HepG2 (cell line): ENCODE results near the gene NPBWR2.

ENCODE experiments used
- CREB3 ChIP-seq: sonication (generic); formaldehyde crosslinking; IDR thresholded peaks from 2 replicates; pipeline ENCODE4 v1.5.0; 2020; ENCODE audit warnings: missing genetic modification reagents
- CREM ChIP-seq, 2 experiments: sonication (generic) in 1 of 2; formaldehyde crosslinking in 1 of 2; IDR thresholded peaks; 2 replicates each; pipeline versions ENCODE4 v1.4.0 to v1.6.1; 2016 to 2020; ENCODE audit warnings: antibody characterized with exemption in 1 of 2, mild to moderate bottlenecking in 1 of 2, missing genetic modification reagents in 1 of 2
- DPF2 ChIP-seq: sonication (generic); formaldehyde crosslinking; IDR thresholded peaks from 2 replicates; pipeline ENCODE4 v1.4.0; 2020; ENCODE audit warnings: mild to moderate bottlenecking, low read depth, missing genetic modification reagents, borderline replicate concordance
- KDM1A ChIP-seq: IDR thresholded peaks from 2 replicates; pipeline ENCODE4 v1.6.1; 2016; ENCODE audit warnings: missing compliant biosample characterization
- NFRKB ChIP-seq: fragments of 450-650 bp; IDR thresholded peaks from 2 replicates; pipeline ENCODE4 v1.6.1; 2017
- PRDM10 ChIP-seq: sonication (generic); formaldehyde crosslinking; IDR thresholded peaks from 2 replicates; pipeline ENCODE4 v1.4.0; 2020; ENCODE audit warnings: low read depth, missing genetic modification reagents
- TAF1 ChIP-seq: sonication (generic); formaldehyde crosslinking; IDR thresholded peaks from 2 replicates; pipeline ENCODE4 v1.4.0; 2020; ENCODE audit warnings: missing genetic modification reagents
- ZBTB1 ChIP-seq: sonication (generic); formaldehyde crosslinking; IDR thresholded peaks from 2 replicates; pipeline ENCODE4 v1.4.0; 2020; ENCODE audit warnings: missing genetic modification reagents, borderline replicate concordance
- ZNF34 ChIP-seq: sonication (generic); formaldehyde crosslinking; IDR thresholded peaks from 2 replicates; pipeline ENCODE4 v1.4.0; 2020; ENCODE audit warnings: mild to moderate bottlenecking, missing genetic modification reagents, borderline replicate concordance
- ZNF747 ChIP-seq: sonication (generic); formaldehyde crosslinking; IDR thresholded peaks from 2 replicates; pipeline ENCODE4 v1.8.1; 2023; ENCODE audit warnings: missing genetic modification reagents, mild to moderate bottlenecking, borderline replicate concordance
- ZNF777 ChIP-seq: sonication (generic); formaldehyde crosslinking; IDR thresholded peaks from 2 replicates; pipeline ENCODE4 v1.4.0; 2020; ENCODE audit warnings: missing genetic modification reagents
- TF ChIP-seq, protein P1 (sequence below), 2 experiments: fragments of 450-650 bp in 1 of 2; sonication (generic) in 1 of 2; formaldehyde crosslinking; IDR thresholded peaks; 2 replicates each; pipeline versions ENCODE4 v1.5.0 to v1.8.0; 2020 to 2022; ENCODE audit warnings: mild to moderate bottlenecking in 1 of 2, missing genetic modification reagents in 1 of 2
- TF ChIP-seq, protein P2 (sequence below), 2 experiments: IDR thresholded peaks; 2 replicates each; pipeline ENCODE4 v1.6.1; 2011 to 2012; ENCODE audit warnings: low read length in 2 of 2, borderline replicate concordance in 1 of 2, low read depth in 1 of 2, mild to moderate bottlenecking in 1 of 2, moderate library complexity in 1 of 2

- TF ChIP-seq TAF1 (CRISPR knock-in tag) (no peak), ZBTB1 (CRISPR knock-in tag) (no peak), KDM1A (CRISPR knock-in tag) (no peak), ZNF777 (CRISPR knock-in tag) (no peak), NFRKB (no peak), CREM (IDR thresholded peaks at IDR 0.05) (no peak), CREM (CRISPR knock-in tag; IDR thresholded peaks at IDR 0.05) (no peak), DPF2 (CRISPR knock-in tag) (no peak), PRDM10 (CRISPR knock-in tag) (no peak), ZNF34 (CRISPR knock-in tag) (no peak), CREB3 (CRISPR knock-in tag) (no peak), ZNF747 (no peak)
- TF ChIP-seq, protein P1, sequence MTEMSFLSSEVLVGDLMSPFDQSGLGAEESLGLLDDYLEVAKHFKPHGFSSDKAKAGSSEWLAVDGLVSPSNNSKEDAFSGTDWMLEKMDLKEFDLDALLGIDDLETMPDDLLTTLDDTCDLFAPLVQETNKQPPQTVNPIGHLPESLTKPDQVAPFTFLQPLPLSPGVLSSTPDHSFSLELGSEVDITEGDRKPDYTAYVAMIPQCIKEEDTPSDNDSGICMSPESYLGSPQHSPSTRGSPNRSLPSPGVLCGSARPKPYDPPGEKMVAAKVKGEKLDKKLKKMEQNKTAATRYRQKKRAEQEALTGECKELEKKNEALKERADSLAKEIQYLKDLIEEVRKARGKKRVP (CRISPR knock-in tag; IDR thresholded peaks at IDR 0.05) = no peak
- TF ChIP-seq, protein P2, sequence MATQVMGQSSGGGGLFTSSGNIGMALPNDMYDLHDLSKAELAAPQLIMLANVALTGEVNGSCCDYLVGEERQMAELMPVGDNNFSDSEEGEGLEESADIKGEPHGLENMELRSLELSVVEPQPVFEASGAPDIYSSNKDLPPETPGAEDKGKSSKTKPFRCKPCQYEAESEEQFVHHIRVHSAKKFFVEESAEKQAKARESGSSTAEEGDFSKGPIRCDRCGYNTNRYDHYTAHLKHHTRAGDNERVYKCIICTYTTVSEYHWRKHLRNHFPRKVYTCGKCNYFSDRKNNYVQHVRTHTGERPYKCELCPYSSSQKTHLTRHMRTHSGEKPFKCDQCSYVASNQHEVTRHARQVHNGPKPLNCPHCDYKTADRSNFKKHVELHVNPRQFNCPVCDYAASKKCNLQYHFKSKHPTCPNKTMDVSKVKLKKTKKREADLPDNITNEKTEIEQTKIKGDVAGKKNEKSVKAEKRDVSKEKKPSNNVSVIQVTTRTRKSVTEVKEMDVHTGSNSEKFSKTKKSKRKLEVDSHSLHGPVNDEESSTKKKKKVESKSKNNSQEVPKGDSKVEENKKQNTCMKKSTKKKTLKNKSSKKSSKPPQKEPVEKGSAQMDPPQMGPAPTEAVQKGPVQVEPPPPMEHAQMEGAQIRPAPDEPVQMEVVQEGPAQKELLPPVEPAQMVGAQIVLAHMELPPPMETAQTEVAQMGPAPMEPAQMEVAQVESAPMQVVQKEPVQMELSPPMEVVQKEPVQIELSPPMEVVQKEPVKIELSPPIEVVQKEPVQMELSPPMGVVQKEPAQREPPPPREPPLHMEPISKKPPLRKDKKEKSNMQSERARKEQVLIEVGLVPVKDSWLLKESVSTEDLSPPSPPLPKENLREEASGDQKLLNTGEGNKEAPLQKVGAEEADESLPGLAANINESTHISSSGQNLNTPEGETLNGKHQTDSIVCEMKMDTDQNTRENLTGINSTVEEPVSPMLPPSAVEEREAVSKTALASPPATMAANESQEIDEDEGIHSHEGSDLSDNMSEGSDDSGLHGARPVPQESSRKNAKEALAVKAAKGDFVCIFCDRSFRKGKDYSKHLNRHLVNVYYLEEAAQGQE (IDR thresholded peaks at IDR 0.05; ENCODE audit: borderline replicate concordance in 1 of 2, low read depth in 1 of 2, low read length in 2 of 2) = no peak
Measured at GRCh38 chr20:64119301-64119680, 11.9 kb upstream of the NPBWR2 start.
